22Rv1 (cell line): ENCODE results near the gene NPIPB2.

ENCODE experiments used
- H3K27ac ChIP-seq: fragments of 450-650 bp; 2 replicates; pipeline ENCODE4 v1.5.1; 2017
- ZFX ChIP-seq: fragments of 450-650 bp; IDR thresholded peaks from 2 replicates; pipeline ENCODE4 v1.6.1; 2017; ENCODE audit warnings: antibody characterized with exemption, borderline replicate concordance
- TF ChIP-seq, protein P1 (sequence below): fragments of 450-650 bp; IDR thresholded peaks from 2 replicates; pipeline ENCODE4 v1.5.1; 2017; ENCODE audit warnings: mild to moderate bottlenecking

The NPIPB2 gene

DNA sequence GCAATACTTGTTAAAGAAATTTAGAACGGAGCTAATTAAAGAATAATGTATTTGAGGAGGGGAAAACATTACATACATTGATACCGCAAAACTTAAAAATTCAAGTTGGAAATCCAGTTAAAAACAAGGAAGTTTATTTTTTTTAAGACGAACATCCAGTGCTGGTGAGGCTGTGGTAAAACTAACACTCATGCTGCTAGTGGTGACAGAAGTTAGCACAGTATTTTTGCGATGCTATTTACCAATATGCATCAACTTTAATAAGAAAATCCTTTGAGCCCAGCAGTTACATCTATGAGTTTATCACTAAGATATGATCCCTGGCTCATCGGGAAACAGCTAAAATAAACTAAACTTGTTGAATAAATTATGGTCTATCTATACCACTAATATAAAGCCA lies 57.8 kb downstream of the NPIPB2 start:
- no peak overlapping the region for H3K27ac ChIP-seq
- TF ChIP-seq, protein P1, sequence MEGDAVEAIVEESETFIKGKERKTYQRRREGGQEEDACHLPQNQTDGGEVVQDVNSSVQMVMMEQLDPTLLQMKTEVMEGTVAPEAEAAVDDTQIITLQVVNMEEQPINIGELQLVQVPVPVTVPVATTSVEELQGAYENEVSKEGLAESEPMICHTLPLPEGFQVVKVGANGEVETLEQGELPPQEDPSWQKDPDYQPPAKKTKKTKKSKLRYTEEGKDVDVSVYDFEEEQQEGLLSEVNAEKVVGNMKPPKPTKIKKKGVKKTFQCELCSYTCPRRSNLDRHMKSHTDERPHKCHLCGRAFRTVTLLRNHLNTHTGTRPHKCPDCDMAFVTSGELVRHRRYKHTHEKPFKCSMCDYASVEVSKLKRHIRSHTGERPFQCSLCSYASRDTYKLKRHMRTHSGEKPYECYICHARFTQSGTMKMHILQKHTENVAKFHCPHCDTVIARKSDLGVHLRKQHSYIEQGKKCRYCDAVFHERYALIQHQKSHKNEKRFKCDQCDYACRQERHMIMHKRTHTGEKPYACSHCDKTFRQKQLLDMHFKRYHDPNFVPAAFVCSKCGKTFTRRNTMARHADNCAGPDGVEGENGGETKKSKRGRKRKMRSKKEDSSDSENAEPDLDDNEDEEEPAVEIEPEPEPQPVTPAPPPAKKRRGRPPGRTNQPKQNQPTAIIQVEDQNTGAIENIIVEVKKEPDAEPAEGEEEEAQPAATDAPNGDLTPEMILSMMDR: no peak
- no peak for TF ChIP-seq ZFX

DNA sequence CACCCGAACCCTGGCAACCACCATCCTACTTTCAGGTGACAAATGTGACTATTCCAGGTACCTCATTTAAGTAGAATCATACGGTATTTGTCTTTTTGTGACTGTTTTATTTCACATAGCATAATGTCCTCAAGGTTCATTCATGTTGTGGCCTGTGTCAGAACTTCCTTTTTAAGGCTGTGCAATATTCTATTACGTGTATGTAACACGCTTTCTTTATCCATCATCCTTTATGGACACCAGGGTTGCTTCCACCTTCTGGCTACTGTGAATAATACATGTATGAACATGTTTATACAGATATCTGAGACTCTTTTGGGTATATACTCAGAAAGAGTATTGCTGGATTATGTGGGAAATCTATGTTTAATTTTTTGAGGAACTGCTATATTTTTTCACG lies 61.8 kb downstream of the NPIPB2 start:
- TF ChIP-seq, protein P1: no peak
- no peak overlapping the region; the same call in 1 of the 2 replicates for H3K27ac ChIP-seq

DNA sequence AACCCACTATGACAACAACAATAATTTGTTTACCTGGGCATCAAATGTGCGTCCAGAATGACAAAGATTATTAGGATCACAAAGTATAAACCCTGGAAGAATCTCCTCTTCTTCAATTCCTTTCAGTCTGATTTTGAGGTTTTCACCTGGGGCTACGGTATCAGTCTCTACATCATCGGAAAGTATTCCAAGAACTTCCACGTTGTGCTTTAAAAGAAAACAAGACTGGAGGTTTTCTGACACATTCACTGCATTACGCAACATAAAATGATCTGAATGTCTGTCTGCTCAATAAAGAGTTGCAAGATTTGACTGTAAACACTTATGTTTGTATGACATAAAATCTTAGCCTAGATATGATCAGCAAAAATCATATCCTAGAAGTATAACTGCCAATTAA lies 64.5 kb downstream of the NPIPB2 start:
- H3K27ac ChIP-seq: no peak overlapping the region
- TF ChIP-seq, protein P1: no peak
- no peak for TF ChIP-seq ZFX
